B cell (primary cell): ENCODE data around the gene GGA2. TPM values are rescaled to one million over a fixed set of nuclear protein-coding genes. Genes with fewer than 3 reads are reported as not detected.

Experiments used
- ATAC-seq: fragments of 200-7000 bp; cut with Tn5 transposase; one replicate; pipeline ENCODE4 v1.10.0; 2021; ENCODE audit warnings: low read depth, mild to moderate bottlenecking, moderate number of reproducible peaks, moderate library complexity
- CTCF ChIA-PET: fragments of 350-600 bp; sonication (Branson Sonifier 250); formaldehyde crosslinking; loops from one replicate; lab custom pipeline; 2021; ENCODE audit warnings: antibody characterized with exemption, inconsistent platforms; lab: Charles Lee
- POLR2A ChIA-PET: fragments of 350-600 bp; sonication (Branson Sonifier 250); formaldehyde crosslinking; loops from one replicate; lab custom pipeline; 2021; ENCODE audit warnings: antibody characterized with exemption; lab: Charles Lee
- DNase-seq: peaks from one replicate; pipeline ENCODE4 v3.0.0; 2013
- H2AFZ ChIP-seq: 2 replicates; pipeline ENCODE4 v1.6.1; 2012; ENCODE audit warnings: mild to moderate bottlenecking, low read depth, low read length; ENCODE audit not compliant: insufficient read depth, poor library complexity, severe bottlenecking
- H3K27ac ChIP-seq, 2 donors: 1 replicate in 1 of 2; 2 replicates in 1 of 2; pipeline ENCODE4 v1.5.1; 2012 to 2013; ENCODE audit warnings: low read length in 2 of 2, mild to moderate bottlenecking in 2 of 2, moderate library complexity in 1 of 2
- H3K27me3 ChIP-seq, 4 experiments: fragments of 200-600 bp in 1 of 4; sonication (generic) in 1 of 4; replicated peaks in 1 of 4; 1 replicate in 2 of 4; 2 replicates in 2 of 4; pipeline versions ENCODE4 v1.6.1 to v1.7.0; 2013 to 2016; ENCODE audit warnings: low read length in 3 of 4, mild to moderate bottlenecking in 2 of 4, mixed read lengths in 1 of 4, moderate library complexity in 1 of 4; ENCODE audit not compliant: insufficient read depth in 4 of 4, control insufficient read depth in 3 of 4; ENCODE audit errors: control extremely low read depth in 1 of 4
- H3K36me3 ChIP-seq, 2 experiments: replicated peaks in 1 of 2; 1 replicate in 1 of 2; 2 replicates in 1 of 2; pipeline versions ENCODE4 v1.6.1 to v1.7.1; 2013; ENCODE audit warnings: low read length in 1 of 2; ENCODE audit not compliant: insufficient read depth in 2 of 2, control insufficient read depth in 1 of 2; ENCODE audit errors: control extremely low read depth in 1 of 2, extremely low read depth in 1 of 2
- H3K4me1 ChIP-seq, 2 donors: fragments of 200-600 bp in 1 of 2; sonication (generic) in 1 of 2; 1 replicate in 1 of 2; 2 replicates in 1 of 2; pipeline versions ENCODE4 v1.5.1 to v1.6.1; 2013 to 2017; ENCODE audit warnings: low read length in 2 of 2; ENCODE audit not compliant: control insufficient read depth in 2 of 2, insufficient read depth in 2 of 2
- H3K4me2 ChIP-seq: replicated peaks from 2 replicates; pipeline ENCODE3; 2012; ENCODE audit warnings: mild to moderate bottlenecking, low read depth, low read length; ENCODE audit not compliant: poor library complexity, severe bottlenecking
- H3K4me3 ChIP-seq, 5 experiments: fragments of 200-600 bp in 1 of 5; sonication (generic) in 1 of 5; 1 replicate in 3 of 5; 2 replicates in 2 of 5; pipeline versions ENCODE4 v1.5.1 to v1.7.0; 2011 to 2016; ENCODE audit warnings: low read length in 4 of 5, mild to moderate bottlenecking in 4 of 5, low read depth in 2 of 5, control low read depth in 1 of 5, moderate library complexity in 1 of 5; ENCODE audit not compliant: insufficient read depth in 1 of 5; ENCODE audit errors: control extremely low read depth in 1 of 5, extremely low read depth in 1 of 5
- H3K79me2 ChIP-seq: fragments of 200-600 bp; sonication (generic); one replicate; pipeline ENCODE4 v1.6.0; 2016; ENCODE audit warnings: low read length; ENCODE audit not compliant: control insufficient read depth, insufficient read depth
- H3K9ac ChIP-seq: fragments of 200-600 bp; sonication (generic); 2 replicates; pipeline ENCODE4 v1.6.1; 2017; ENCODE audit warnings: mild to moderate bottlenecking, low read length, moderate library complexity
- H3K9me3 ChIP-seq, 3 donors: one replicate each; pipeline versions ENCODE4 v1.6.1 to v1.7.1; 2013; ENCODE audit warnings: low read length in 2 of 3; ENCODE audit not compliant: control insufficient read depth in 2 of 3, insufficient read depth in 1 of 3; ENCODE audit errors: control extremely low read depth in 1 of 3
- H4K20me1 ChIP-seq: 2 replicates; pipeline ENCODE4 v1.6.0; 2012; ENCODE audit warnings: mild to moderate bottlenecking, low read length; ENCODE audit not compliant: insufficient read depth, control insufficient read depth, poor library complexity, severe bottlenecking
- H3K27ac Mint-ChIP-seq: one replicate; pipeline ENCODE4 v1.8.0; 2021; ENCODE audit warnings: mixed read lengths
- H3K27me3 Mint-ChIP-seq: one replicate; pipeline ENCODE4 v1.8.0; 2021; ENCODE audit warnings: mixed read lengths
- H3K4me1 Mint-ChIP-seq: one replicate; pipeline ENCODE4 v1.8.0; 2021; ENCODE audit warnings: mixed read lengths
- H3K4me3 Mint-ChIP-seq: one replicate; pipeline ENCODE4 v1.8.0; 2021; ENCODE audit warnings: mixed read lengths
- H3K9me3 Mint-ChIP-seq: one replicate; pipeline ENCODE4 v1.8.0; 2022; ENCODE audit warnings: mixed read lengths; ENCODE audit not compliant: insufficient read depth
- CTCF ChIP-seq: fragments of 200-600 bp; IDR thresholded peaks from one replicate; pipeline ENCODE4 v1.8.0; 2022; ENCODE audit warnings: antibody characterized with exemption, mild to moderate bottlenecking
- EZH2 ChIP-seq: IDR thresholded peaks from 2 replicates; pipeline ENCODE4 v1.6.1; 2012; ENCODE audit warnings: borderline replicate concordance, low read depth, mild to moderate bottlenecking, moderate library complexity, low read length; ENCODE audit not compliant: insufficient read depth, poor library complexity, severe bottlenecking
- WGBS: methylation state at CpG from one replicate; pipeline ENCODE4 v1.1.5; 2013; ENCODE audit warnings: missing lambda C conversion rate; ENCODE audit not compliant: insufficient coverage; 5-methylcytosine and 5-hydroxymethylcytosine counted together
- intact Hi-C: fragments of 100-400 bp; cut with micrococcal nuclease; formaldehyde crosslinking; loops from one replicate; pipeline ENCODE4 v1.10.0; 2022
- polyA minus RNA-seq: library from RNA; depleted of rRNA, polyadenylated mRNA; stranded (reverse); fragments of >200 nt; gene quantifications from 2 replicates; pipeline ENCODE4 v1.2.3, GENCODE V29; 2012
- polyA plus RNA-seq: library from polyadenylated mRNA; depleted of rRNA; stranded (reverse); fragments of >200 nt; gene quantifications from 2 replicates; pipeline ENCODE4 v1.2.3, GENCODE V29; 2012
- total RNA-seq, 2 donors: library from RNA; stranded (reverse); fragments of 120-200 nt in 1 of 2; gene quantifications; 1 replicate in 1 of 2; 2 replicates in 1 of 2; pipeline versions ENCODE4 v1.2.3 to v1.2.4, GENCODE V29; 2013 to 2022

Gene GGA2
- total RNA-seq, result 832 and 865 TPM in 2 replicates
- 254 TPM for total RNA-seq (2013)
- polyA plus RNA-seq, result 227 and 310 TPM in 2 replicates
- polyA minus RNA-seq, result 247 and 252 TPM in 2 replicates

DNA sequence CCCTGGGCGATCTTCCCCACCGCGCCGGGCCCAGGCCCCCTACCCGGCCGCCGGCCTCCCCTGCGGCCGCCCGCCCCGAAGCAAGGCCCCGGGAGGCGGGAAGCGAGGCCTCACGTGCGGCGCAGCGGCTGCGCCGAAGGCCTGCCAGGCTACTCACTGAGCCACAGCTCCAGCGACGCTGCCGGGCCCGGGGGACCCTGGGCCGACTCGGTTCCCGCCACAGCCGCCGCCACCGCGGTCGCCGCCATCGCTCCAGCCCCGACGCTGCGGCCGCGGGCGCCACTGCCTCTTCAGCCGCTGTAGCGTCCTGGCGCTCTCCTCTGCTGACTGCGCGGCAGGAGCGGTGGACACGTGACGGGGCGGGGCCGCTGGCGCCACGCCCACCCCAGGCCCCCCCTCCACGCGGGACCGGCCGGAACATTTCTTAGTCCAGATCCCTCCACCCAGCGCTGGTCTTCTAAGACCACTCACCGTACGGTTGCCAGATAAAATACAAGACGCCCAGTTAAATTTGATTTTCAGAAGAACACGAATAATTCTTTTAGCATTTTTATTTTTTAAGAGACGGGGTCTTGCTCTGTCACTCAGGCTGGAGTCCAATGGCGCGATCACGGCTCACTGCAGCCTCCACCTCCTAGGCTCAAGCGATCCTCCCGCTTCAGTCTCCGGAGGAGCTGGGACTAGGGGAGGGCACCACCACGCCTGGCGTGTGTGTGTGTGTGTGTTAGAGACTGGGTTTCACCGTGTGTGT is at the start of gene GGA2:
Gene GGA2 (minus strand): TSS at position 331 of the 751 bp plus-strand sequence. CDS start 83 bp downstream, at position 248.
- Histone ChIP-seq H3K27ac (peak within 1 kb of the TSS; percentile 86 to 91), H3K9me3 (no peaks in the 10 kb centered on the region), H3K4me2 (peak within 1 kb of the TSS; percentile 92), H3K4me1 (peaks cover 29 to 49% of the 10 kb centered on the region in 2 donors), H3K27me3 (no peaks in the 10 kb centered on the region), H3K9ac (peak within 1 kb of the TSS; percentile 86), H4K20me1 (peaks cover 35% of the 10 kb centered on the region), H3K36me3 (peaks cover 0 to 8% of the 10 kb centered on the region in 2 experiments), H2AFZ (peak within 1 kb of the TSS; percentile 86), H3K79me2 (peaks cover 61% of the 10 kb centered on the region), H3K4me3 (peak within 1 kb of the TSS; percentile 75 to 95 (median 91))
- TF ChIP-seq EZH2 (no peak), CTCF (no peak)
- ChIA-PET POLR2A (interaction anchor here (0.8 to 4.9 kb wide), 7 partner anchors 7 to 47 kb away, joined by 3 to 39 read pairs (median 5); partner anchors contain the start of genes EARS2 and UBFD1), CTCF (interaction anchor here (1.4 to 3.9 kb wide), 3 partner anchors 11 to 75 kb away, joined by 6 to 19 read pairs (median 13); partner anchors contain the start of genes EARS2 and UBFD1)
- Mint-ChIP-seq H3K4me1 (peaks cover 55% of the 10 kb centered on the region), H3K4me3 (peak within 1 kb of the TSS; percentile 94), H3K9me3 (no peaks in the 10 kb centered on the region), H3K27ac (peak within 1 kb of the TSS; percentile 90), H3K27me3 (no peaks in the 10 kb centered on the region)
- intact Hi-C loops, result loop anchor here (1.0 to 2.0 kb wide), 3 partner anchors 8 to 86 kb away; partner anchors contain the start of genes EARS2, NDUFAB1 and UBFD1
- peak; percentile 78 for ATAC-seq
- DNase-seq, result peak; percentile 91
- WGBS, result under 1% methylated on average over 62 of the region's 71 CpGs
